ENCODE data around the gene EPHB4.
A peak's percentile ranks its signal among the peaks of the same experiment; 100 is the strongest.

The EPHB4 gene

DNA sequence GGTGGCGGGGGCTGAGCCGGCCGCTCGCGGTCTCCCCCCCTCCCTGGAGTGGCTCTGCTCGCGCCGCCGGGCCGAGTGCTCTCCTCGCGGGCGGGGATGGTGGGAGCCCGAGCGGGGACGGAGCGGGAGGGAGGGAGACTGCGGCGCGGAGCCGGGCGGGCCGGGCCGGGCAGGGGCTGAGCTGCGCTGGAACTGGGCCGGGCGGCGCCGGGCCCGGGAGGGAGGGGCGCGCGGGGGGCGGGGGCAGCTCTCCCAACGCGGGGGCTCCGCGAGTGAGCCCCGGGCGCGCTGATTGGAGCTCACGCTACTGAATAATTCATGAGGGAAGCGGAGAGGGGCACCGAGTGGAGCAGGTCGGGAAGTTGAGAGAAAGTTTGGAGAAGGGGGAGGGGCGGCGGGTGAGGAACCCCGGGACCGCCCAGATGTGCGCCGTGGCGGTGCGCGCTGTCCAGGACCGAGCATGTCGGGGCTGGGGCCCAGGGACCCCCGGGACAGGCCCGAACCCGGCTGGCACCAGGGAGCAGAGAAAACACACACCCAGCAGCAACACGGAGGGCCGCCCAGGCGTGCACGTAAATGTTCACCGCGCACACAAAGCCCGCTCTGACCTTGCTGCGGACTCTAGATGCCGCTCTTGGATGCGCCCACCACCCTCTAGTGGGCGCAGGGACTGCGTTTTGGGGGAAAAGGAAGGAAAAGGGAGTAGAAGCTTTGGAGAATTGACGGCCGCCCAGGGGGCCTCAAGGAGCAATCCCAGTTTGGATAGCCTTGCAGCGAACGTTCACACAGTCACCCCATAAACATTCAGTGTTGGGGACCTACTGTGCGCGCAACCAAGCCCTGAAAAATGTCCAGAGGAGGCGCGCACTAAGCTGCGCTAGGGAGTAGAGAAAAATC is at the start of gene EPHB4:
EPHB4 (minus strand) TSS at position 194 of the 897 bp plus-strand sequence. CDS start 493 bp downstream, outside the sequence.
- H3K4me3 ChIP-seq (ENCODE audit: low read depth, low read length): peak within 1 kb of the TSS; percentile 81
- TF ChIP-seq, protein P1, sequence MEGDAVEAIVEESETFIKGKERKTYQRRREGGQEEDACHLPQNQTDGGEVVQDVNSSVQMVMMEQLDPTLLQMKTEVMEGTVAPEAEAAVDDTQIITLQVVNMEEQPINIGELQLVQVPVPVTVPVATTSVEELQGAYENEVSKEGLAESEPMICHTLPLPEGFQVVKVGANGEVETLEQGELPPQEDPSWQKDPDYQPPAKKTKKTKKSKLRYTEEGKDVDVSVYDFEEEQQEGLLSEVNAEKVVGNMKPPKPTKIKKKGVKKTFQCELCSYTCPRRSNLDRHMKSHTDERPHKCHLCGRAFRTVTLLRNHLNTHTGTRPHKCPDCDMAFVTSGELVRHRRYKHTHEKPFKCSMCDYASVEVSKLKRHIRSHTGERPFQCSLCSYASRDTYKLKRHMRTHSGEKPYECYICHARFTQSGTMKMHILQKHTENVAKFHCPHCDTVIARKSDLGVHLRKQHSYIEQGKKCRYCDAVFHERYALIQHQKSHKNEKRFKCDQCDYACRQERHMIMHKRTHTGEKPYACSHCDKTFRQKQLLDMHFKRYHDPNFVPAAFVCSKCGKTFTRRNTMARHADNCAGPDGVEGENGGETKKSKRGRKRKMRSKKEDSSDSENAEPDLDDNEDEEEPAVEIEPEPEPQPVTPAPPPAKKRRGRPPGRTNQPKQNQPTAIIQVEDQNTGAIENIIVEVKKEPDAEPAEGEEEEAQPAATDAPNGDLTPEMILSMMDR (IDR thresholded peaks at IDR 0.05; ENCODE audit: low read depth, low read length, missing control alignments): peak; percentile 63
- in situ Hi-C loops (cut with HindIII; ENCODE audit: low sequenced_read_pairs): no loop called here
- DNase-seq (ENCODE audit: low read depth): peak; percentile 50

DNA sequence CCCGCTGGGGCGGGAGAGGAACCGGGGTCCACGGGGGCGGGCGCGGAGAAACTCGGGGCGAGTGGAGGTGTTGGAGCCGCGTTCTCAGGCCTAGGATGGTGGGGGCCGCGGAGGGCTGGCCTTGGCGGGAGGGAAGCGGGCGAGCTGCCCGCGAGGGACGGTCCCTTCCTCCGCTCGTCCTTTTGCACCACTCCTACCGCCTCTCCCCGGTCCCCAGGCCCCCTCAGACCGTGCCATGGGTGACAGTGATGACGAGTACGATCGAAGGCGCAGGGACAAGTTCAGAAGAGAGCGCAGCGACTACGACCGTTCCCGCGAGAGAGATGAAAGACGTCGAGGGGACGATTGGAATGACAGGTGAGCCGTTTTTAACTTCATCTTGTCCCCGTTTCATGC is 48.0 kb upstream of the EPHB4 start:
- no peak for DNase-seq (ENCODE audit: low read depth)
- TF ChIP-seq, protein P1 (IDR thresholded peaks at IDR 0.05; ENCODE audit: low read depth, low read length, missing control alignments): no peak
- H3K4me3 ChIP-seq (ENCODE audit: low read depth, low read length): peak overlapping the region; percentile 77
- in situ Hi-C loops (cut with HindIII; ENCODE audit: low sequenced_read_pairs): no loop called here

DNA sequence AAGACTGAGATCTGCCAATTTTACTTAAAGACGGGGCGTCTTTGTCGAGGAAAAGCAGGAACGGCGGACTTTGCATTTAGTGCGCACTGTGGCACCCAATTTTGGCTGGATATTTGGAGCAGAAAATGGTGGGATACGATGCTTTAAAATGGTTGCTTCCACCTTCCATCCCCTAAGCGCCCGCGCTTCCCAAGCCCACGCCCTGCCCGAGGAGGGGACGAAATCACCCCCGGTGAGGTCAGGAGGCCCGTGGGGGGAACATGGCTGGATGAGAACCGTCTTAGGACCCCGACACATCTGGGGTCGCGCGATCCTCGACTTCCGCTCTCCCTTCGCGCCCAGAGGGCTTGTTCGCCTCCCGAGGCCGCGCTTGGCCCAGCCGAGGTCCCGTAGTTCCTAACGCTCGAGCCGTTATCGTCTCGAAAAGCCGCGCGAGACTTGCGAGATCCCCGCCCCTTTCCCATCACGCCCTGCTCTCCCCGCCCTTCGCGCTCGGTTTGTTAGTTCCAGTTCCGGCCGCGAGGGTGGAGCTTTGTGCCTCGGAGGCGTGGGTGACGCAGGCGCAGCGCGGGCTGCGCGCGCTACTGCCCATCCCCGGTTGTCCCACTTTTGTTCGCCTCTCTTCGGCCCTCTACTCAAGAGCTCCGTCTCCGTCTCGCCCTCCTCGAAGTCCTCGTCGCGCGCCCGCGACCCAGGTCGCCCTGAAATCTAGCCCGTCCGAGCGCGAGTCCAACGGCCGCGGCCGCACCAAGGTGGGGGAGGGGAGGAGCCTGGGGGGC is 47.4 kb upstream of the EPHB4 start, which contains the start of gene SRRT:
SRRT (plus strand) TSS at position 527 of the 779 bp plus-strand sequence. CDS start 488 bp downstream, outside the sequence.
- in situ Hi-C loops (cut with HindIII; ENCODE audit: low sequenced_read_pairs): no loop called here
- H3K4me3 ChIP-seq (ENCODE audit: low read depth, low read length): peak within 1 kb of the TSS; percentile 77
- peak; percentile 97 for DNase-seq (ENCODE audit: low read depth)
- TF ChIP-seq, protein P1 (IDR thresholded peaks at IDR 0.05; ENCODE audit: low read depth, low read length, missing control alignments): peak; percentile 25

DNA sequence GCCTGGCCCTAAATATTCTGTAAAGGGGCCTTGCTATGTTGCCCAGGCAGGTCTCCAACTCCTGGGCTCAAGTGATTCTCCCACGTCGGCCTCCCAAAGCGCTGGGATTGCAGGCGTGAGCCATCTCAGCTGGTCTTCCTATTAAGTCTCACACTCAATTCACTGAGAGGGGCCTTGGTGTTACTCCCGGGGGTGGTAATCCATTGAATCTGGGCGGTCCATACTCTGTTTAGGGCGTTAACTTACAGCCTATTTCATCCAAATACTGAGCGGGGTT is 46.9 kb upstream of the EPHB4 start:
- in situ Hi-C loops (cut with HindIII; ENCODE audit: low sequenced_read_pairs): no loop called here
- TF ChIP-seq, protein P1 (IDR thresholded peaks at IDR 0.05; ENCODE audit: low read depth, low read length, missing control alignments): no peak
- no peak for DNase-seq (ENCODE audit: low read depth)
- H3K4me3 ChIP-seq (ENCODE audit: low read depth, low read length): peak overlapping the region; percentile 77

DNA sequence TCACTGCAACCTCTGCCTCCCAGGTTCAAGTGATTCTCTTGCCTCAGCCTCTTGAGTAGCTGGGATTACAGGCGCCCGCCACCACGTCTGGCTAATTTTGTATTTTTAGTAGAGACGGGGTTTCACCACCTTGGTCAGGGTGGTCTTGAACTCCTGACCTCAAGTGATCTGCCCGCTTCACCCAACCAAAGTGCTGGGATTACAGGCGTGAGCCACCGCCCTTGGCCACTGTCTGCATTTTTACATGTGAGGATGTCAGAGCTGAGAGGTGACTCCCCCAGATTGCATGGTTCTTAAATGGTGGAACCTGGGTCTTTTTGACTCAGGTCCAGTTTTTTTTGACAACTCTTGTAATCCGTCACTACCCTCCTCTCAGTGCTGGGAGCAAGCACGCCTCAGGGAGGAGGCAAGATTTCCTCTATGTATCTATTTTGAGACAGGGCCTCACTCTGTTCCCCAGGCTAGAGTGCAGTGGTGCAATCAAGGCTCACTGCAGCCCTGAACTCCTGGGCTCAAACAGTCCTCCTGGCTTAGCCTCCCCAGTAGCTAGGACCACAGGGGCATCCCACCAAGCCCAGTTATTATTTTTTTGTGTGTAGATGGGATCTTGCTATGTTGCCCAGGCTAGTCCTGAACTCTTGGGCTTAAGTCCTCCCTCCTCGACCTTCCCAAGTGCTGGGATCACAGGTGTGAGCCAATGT is 46.4 kb upstream of the EPHB4 start:
- in situ Hi-C loops (cut with HindIII; ENCODE audit: low sequenced_read_pairs): no loop called here
- no peak for DNase-seq (ENCODE audit: low read depth)
- no peak overlapping the region for H3K4me3 ChIP-seq (ENCODE audit: low read depth, low read length)
- TF ChIP-seq, protein P1 (IDR thresholded peaks at IDR 0.05; ENCODE audit: low read depth, low read length, missing control alignments): no peak

All from astrocyte of the cerebellum (primary cell).